HG03039 (cell line): Measurements from ENCODE around the gene KLF7.

Source experiments
- ATAC-seq: cut with Tn5 transposase; IDR thresholded peaks from one replicate; pipeline ENCODE4 v1.9.1; 2021; ENCODE audit warnings: mild to moderate bottlenecking, moderate library complexity; ENCODE audit not compliant: unreplicated experiment

The KLF7 gene

GRCh38 chr2:207130958-207131521 lies 34.7 kb downstream of the KLF7 start:
- ATAC-seq: no peak

GRCh38 chr2:207129821-207130220 lies 35.9 kb downstream of the KLF7 start:
- ATAC-seq: no peak

- no peak for ATAC-seq
Measured at GRCh38 chr2:207128867-207129266, 36.9 kb downstream of the KLF7 start.

GRCh38 chr2:207126724-207127308 lies 38.9 kb downstream of the KLF7 start:
- no peak for ATAC-seq

- ATAC-seq: no peak
Measured at GRCh38 chr2:207123776-207124391, 41.9 kb downstream of the KLF7 start.

GRCh38 chr2:207123335-207123744 lies 42.4 kb downstream of the KLF7 start:
- ATAC-seq: no peak

- ATAC-seq: no peak
Measured at GRCh38 chr2:207122651-207123334, 43.0 kb downstream of the KLF7 start.

- no peak for ATAC-seq
Measured at GRCh38 chr2:207121784-207122183, 44.0 kb downstream of the KLF7 start.

- ATAC-seq: no peak
Measured at GRCh38 chr2:207119048-207119447, 46.7 kb downstream of the KLF7 start.

- no peak for ATAC-seq
Measured at GRCh38 chr2:207117668-207118067, 48.1 kb downstream of the KLF7 start.

- no peak for ATAC-seq
Measured at GRCh38 chr2:207115715-207116364, 49.9 kb downstream of the KLF7 start.

GRCh38 chr2:207113414-207113813 lies 52.3 kb downstream of the KLF7 start:
- ATAC-seq: no peak

GRCh38 chr2:207112785-207113184 lies 53.0 kb downstream of the KLF7 start:
- no peak for ATAC-seq

GRCh38 chr2:207112383-207112782 lies 53.4 kb downstream of the KLF7 start:
- ATAC-seq: no peak

GRCh38 chr2:207111757-207112156 lies 54.0 kb downstream of the KLF7 start:
- no peak for ATAC-seq

- no peak for ATAC-seq
Measured at GRCh38 chr2:207110715-207111114, 55.0 kb downstream of the KLF7 start.

- ATAC-seq: no peak
Measured at GRCh38 chr2:207110310-207110709, 55.4 kb downstream of the KLF7 start.

- ATAC-seq: no peak
Measured at GRCh38 chr2:207109768-207110167, 56.0 kb downstream of the KLF7 start.

GRCh38 chr2:207108440-207108839 lies 57.3 kb downstream of the KLF7 start:
- ATAC-seq: no peak

- ATAC-seq: no peak
Measured at GRCh38 chr2:207107551-207107950, 58.2 kb downstream of the KLF7 start.

GRCh38 chr2:207107131-207107530 lies 58.6 kb downstream of the KLF7 start:
- ATAC-seq: no peak

GRCh38 chr2:207103132-207103531 lies 62.6 kb downstream of the KLF7 start:
- no peak for ATAC-seq
